Measurements from ENCODE around the gene SERGEF.

The SERGEF gene

DNA sequence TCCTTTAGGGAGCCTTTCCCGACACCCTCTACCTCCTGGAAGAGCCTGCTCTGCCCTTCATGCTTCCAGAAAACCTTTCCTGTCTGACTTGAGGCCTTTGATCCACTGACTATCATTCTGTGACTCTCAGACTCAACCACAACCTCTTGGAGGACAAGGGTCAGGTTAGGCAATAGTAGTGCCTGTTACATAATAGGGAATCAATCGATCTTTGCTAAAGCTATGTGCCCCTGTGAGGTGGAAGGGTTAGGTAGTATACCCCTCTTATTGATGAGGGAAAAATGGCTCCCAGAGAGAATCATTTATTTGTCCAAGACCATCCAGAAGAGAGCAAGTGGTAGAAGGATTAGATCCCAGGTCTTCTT is 262.1 kb downstream of the SERGEF start:
- TF ChIP-seq, protein P1, sequence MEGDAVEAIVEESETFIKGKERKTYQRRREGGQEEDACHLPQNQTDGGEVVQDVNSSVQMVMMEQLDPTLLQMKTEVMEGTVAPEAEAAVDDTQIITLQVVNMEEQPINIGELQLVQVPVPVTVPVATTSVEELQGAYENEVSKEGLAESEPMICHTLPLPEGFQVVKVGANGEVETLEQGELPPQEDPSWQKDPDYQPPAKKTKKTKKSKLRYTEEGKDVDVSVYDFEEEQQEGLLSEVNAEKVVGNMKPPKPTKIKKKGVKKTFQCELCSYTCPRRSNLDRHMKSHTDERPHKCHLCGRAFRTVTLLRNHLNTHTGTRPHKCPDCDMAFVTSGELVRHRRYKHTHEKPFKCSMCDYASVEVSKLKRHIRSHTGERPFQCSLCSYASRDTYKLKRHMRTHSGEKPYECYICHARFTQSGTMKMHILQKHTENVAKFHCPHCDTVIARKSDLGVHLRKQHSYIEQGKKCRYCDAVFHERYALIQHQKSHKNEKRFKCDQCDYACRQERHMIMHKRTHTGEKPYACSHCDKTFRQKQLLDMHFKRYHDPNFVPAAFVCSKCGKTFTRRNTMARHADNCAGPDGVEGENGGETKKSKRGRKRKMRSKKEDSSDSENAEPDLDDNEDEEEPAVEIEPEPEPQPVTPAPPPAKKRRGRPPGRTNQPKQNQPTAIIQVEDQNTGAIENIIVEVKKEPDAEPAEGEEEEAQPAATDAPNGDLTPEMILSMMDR (IDR thresholded peaks at IDR 0.05; ENCODE audit: extremely low read depth, insufficient read depth, missing control alignments), result no peak
- no peak for DNase-seq (ENCODE audit: low spot score)
- in situ Hi-C loops (cut with MboI; ENCODE audit: low pct_unique_long_range_greater_than_20kb, low sequenced_read_pairs, unreplicated experiment), result no loop called here

DNA sequence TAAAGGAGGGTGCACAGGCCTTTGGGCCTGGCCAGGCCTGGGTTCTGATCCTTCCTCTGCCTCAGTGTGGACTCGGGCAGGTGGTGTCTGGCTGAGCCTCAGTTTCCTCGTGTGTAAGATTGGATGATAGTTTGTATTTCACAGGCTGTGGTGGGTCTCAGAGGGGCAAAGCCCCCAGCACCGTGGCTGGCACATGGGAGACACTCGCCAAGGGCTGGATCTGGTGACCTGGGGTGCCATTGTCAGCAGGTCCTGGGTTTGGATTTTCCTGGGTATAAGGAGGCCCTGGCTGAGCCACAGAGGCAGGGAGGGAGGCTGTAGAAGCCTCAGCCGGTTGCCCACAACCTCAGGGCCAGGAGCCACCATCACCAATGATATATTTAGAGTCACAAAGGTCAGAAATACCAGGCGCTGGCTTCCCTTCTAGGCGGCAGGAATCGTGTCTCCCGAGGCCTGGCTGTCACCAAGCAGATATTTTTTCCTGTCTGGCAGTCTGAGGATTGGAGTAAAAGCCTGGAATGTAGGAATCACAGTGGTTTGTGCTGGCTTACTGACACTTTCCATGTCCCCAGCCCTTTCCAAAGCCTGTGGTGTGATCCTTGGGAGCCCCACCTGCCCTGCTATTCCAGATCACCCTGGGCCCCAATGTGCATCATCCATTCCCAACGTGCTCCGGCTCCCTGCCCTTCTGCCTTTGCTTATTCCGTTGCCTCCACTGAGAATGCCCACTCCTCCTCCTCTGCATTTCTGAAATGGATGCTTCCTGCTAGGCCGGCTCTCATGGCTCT is 262.6 kb downstream of the SERGEF start:
- in situ Hi-C loops (cut with MboI; ENCODE audit: low pct_unique_long_range_greater_than_20kb, low sequenced_read_pairs, unreplicated experiment), result no loop called here
- TF ChIP-seq, protein P1 (IDR thresholded peaks at IDR 0.05; ENCODE audit: extremely low read depth, insufficient read depth, missing control alignments), result no peak

DNA sequence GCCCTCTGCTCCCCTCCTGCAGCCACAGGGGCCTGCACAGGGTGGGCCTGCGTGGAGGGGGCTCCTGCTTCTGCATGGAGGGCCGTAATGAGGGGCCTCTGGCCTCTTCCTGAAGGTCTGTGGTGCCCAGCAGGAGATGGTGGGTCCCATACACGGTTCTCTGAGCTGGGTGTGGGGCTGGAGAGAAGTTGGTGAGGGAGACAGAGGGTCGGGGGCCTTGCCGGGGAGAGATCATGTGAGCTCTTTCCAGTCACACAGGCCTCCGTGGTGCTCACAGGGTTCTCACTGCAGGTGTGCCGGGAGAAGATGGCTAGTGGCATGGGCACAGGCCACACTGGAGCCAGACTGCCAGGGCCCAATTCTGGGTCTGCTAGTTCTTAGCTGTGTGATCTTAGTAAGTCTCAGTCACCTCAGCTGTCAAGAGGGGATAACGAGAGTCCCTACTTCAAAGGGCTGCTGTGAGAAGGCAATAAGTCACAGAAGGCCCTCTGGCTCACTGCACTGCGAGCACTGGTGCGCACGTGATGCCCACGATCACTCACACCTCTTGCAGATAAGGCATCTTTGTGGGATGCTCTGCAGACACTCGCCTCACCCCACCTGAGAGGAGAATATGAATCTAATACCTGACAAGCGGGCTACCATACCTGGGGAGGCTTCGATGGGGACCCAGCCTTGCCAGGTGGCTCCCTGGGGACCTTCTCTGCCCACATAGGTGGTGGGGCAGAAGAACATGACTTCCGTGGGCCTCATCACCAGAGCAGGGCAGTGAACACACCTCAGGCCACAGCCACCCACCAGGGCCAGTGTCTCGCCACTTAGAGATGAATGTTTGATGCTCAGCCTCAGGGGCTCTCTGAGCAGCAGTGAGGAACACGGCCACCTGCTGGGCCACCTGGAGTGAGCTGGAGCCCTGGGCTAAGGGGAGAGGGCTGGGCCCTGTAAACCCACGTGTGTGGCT is 263.8 kb downstream of the SERGEF start:
- in situ Hi-C loops (cut with MboI; ENCODE audit: low pct_unique_long_range_greater_than_20kb, low sequenced_read_pairs, unreplicated experiment), result no loop called here
- TF ChIP-seq, protein P1 (IDR thresholded peaks at IDR 0.05; ENCODE audit: extremely low read depth, insufficient read depth, missing control alignments), result no peak
- DNase-seq (ENCODE audit: low spot score), result no peak

More for the DNA sequence above, 262.6 kb downstream of the SERGEF start:
- no peak for DNase-seq (ENCODE audit: low spot score)

DNA sequence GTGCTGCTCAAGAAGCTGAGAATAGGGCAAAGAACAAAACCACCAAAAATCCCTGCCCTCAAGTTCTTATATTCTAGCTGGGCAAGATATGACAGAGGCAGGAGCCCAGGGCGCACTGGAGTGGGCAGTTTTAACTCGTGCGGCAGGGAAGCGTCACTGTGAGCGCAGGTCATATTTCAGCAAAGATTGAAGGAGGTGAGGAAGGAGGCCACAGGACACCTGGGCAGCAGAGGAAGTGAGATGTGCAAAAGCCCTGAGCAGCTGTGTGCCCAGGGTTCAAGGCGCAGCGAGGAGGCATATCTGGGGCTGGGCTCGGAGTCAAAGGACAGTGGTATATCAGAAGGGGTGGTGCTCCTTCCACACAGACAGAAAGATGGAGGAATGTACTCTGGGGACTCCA is 264.8 kb downstream of the SERGEF start:
- no peak for DNase-seq (ENCODE audit: low spot score)
- in situ Hi-C loops (cut with MboI; ENCODE audit: low pct_unique_long_range_greater_than_20kb, low sequenced_read_pairs, unreplicated experiment), result no loop called here
- TF ChIP-seq, protein P1 (IDR thresholded peaks at IDR 0.05; ENCODE audit: extremely low read depth, insufficient read depth, missing control alignments), result no peak

DNA sequence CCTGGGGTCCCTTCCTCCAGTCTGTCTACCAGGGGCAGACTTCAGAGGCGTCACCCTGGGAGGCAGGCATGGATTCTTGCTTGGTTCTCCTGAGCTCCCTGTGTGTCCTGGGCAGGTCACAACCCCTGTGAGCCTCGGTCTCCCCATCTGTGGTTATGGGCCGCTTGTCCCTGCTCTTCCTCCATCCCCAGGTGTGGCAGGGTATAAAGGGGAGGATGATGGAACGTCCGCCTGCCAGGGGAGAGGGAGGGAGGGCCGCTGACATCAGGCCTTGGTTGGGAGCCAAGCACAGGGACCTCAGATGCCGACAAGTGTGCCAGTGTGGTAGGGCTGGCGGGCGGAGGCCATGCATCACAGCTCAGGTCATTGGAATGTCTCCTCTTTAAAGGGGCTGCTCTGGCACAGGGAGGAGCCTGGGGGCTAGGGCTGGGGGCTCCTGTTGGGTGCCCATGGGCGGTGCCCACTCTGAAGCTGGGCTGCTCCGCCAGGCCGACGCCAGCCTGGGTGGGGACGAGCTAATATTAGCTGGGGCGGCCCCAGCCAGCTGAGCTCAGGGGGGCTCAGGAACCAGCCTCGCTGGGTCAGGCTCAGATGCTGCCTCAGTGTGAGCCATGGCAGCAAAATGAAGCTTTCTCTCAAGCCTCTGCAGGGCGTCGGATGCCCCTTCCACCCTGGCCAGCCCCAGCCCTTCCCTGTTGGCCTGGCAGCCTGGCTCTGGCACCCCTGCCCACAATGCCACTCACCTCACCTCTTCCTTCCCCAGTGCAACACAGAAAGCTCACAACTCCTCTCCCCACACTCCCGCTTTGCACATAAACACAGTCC is 265.5 kb downstream of the SERGEF start:
- TF ChIP-seq, protein P1 (IDR thresholded peaks at IDR 0.05; ENCODE audit: extremely low read depth, insufficient read depth, missing control alignments), result no peak
- no peak for DNase-seq (ENCODE audit: low spot score)
- in situ Hi-C loops (cut with MboI; ENCODE audit: low pct_unique_long_range_greater_than_20kb, low sequenced_read_pairs, unreplicated experiment), result no loop called here

DNA sequence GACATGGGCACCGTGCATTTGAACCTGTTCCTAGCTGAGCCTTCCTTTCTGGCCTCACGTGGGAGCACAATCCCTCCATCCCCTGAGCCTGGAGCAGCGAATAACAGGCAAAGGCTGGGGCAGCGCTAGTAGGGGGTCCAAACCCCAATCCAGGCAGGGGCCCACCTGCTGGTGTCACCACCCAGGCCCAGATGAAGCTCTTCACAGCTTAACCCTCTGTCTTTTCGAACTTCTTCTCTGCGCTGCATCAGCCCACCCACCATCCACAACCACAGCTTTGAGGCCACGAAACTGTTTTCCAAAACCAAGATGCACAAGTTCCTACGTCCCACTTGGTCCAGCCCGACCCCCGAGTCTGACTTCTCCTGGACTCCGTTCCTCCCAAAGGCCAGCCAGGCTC is 266.8 kb downstream of the SERGEF start:
- in situ Hi-C loops (cut with MboI; ENCODE audit: low pct_unique_long_range_greater_than_20kb, low sequenced_read_pairs, unreplicated experiment), result no loop called here
- DNase-seq (ENCODE audit: low spot score), result no peak
- TF ChIP-seq, protein P1 (IDR thresholded peaks at IDR 0.05; ENCODE audit: extremely low read depth, insufficient read depth, missing control alignments), result no peak
